GM12878 (cell line): ENCODE measurements around the gene THADA.

Source experiments
- CBX5 ChIP-seq: sonication (generic); IDR thresholded peaks from 2 replicates; pipeline ENCODE4 v1.6.1; 2016; ENCODE audit warnings: low read depth, moderate library complexity, mild to moderate bottlenecking, inconsistent platforms
- POLR2AphosphoS5 ChIP-seq: IDR thresholded peaks from 2 replicates; pipeline ENCODE4 v1.6.1; 2011; ENCODE audit warnings: mild to moderate bottlenecking, low read length, inconsistent platforms
- TF ChIP-seq, protein P1 (sequence below): fragments of 450-650 bp; IDR thresholded peaks from 2 replicates; pipeline ENCODE4 v1.6.1; 2017; ENCODE audit warnings: mild to moderate bottlenecking
- TF ChIP-seq, protein P2 (sequence below): fragments of 450-650 bp; IDR thresholded peaks from 2 replicates; pipeline ENCODE4 v1.6.1; 2016; ENCODE audit warnings: mild to moderate bottlenecking

DNA sequence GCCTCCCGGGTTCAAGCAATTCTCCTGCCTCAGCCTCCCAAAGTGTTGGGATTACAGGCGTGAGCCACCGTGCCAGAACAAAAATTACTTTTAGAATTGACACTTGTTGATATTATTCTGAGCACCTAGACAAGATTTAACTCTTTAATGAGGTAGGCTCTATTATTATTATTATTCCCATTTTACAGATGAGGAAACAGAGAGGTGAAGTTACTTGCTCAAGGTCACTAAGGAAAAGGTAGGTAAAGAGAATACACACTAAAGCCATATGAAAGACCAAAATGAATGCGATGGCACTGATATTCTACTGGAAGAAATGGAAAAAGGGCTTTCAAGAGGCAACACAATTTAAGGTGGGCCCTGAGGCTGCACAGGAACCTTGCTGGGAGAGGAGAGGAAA lies 295.6 kb downstream of the THADA start:
- no peak for TF ChIP-seq CBX5
- TF ChIP-seq, protein P1, sequence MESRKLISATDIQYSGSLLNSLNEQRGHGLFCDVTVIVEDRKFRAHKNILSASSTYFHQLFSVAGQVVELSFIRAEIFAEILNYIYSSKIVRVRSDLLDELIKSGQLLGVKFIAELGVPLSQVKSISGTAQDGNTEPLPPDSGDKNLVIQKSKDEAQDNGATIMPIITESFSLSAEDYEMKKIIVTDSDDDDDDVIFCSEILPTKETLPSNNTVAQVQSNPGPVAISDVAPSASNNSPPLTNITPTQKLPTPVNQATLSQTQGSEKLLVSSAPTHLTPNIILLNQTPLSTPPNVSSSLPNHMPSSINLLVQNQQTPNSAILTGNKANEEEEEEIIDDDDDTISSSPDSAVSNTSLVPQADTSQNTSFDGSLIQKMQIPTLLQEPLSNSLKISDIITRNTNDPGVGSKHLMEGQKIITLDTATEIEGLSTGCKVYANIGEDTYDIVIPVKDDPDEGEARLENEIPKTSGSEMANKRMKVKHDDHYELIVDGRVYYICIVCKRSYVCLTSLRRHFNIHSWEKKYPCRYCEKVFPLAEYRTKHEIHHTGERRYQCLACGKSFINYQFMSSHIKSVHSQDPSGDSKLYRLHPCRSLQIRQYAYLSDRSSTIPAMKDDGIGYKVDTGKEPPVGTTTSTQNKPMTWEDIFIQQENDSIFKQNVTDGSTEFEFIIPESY, result no peak
- TF ChIP-seq, protein P2, sequence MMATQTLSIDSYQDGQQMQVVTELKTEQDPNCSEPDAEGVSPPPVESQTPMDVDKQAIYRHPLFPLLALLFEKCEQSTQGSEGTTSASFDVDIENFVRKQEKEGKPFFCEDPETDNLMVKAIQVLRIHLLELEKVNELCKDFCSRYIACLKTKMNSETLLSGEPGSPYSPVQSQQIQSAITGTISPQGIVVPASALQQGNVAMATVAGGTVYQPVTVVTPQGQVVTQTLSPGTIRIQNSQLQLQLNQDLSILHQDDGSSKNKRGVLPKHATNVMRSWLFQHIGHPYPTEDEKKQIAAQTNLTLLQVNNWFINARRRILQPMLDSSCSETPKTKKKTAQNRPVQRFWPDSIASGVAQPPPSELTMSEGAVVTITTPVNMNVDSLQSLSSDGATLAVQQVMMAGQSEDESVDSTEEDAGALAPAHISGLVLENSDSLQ, result no peak
- TF ChIP-seq POLR2AphosphoS5, result no peak
